GM19397 (cell line): Measurements from ENCODE around the gene TOR4A.
"Not testable (repeated sequence)": the region's sequence is repeated elsewhere in the genome, so short reads cannot be mapped to it uniquely, and the experiment has no call there.

ENCODE experiments used
- ATAC-seq: cut with Tn5 transposase; IDR thresholded peaks from one replicate; pipeline ENCODE4 v1.9.1; 2021; ENCODE audit warnings: mild to moderate bottlenecking, moderate library complexity; ENCODE audit not compliant: unreplicated experiment

TOR4A gene

GRCh38 chr9:137315581-137316011 lies 38.1 kb downstream of the TOR4A start:
- no peak for ATAC-seq

DNA sequence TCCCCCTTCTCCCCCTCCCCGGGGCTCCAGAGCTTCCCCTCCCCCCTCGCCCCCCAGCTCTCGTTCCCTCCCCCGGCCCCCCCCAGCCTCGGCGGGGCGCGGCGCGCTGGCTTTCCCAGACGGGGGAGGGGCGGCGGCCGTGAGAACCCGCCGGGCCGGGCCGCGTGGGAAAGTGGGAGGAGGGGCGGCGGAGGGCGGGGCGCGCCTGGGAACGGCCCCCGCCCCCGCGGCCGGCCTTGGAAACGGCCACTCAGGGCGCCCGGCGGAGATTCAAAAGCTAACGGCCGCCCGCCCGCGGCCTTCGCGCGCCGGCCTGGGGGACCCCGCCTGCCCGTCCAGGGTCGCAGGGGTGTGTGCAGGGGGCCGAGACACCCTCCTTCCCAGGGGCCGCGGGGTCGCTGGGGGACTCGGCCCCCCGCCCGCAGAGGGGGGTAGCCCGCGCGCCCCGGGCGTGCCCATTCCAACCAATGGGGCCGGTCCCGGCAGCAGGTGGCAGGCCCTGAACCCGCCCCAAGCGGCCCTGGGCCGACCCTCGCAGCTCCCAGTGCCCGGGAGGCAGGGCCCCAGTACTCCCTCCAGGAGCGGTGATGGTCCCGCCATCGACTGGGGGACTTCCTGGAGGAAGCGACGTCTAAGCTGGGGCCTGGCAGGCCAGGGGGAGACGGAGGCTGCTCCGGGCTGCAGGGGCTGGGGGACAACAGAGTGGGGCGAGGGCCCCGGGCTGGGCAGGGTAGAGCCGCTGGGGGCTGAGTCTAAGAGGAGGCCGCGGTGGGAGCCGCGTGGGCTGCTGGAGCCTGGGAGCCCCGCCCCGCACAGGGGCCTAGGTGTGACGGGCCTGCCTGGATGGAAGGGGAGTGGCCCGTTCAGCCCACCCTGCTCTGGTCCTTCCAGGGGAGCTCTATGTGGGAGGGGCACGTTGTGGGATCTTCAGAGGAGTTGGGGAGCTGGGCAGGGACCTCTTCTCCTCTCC lies 38.8 kb downstream of the TOR4A start:
- no peak for ATAC-seq

GRCh38 chr9:137317021-137317717 lies 39.6 kb downstream of the TOR4A start:
- no peak for ATAC-seq

DNA sequence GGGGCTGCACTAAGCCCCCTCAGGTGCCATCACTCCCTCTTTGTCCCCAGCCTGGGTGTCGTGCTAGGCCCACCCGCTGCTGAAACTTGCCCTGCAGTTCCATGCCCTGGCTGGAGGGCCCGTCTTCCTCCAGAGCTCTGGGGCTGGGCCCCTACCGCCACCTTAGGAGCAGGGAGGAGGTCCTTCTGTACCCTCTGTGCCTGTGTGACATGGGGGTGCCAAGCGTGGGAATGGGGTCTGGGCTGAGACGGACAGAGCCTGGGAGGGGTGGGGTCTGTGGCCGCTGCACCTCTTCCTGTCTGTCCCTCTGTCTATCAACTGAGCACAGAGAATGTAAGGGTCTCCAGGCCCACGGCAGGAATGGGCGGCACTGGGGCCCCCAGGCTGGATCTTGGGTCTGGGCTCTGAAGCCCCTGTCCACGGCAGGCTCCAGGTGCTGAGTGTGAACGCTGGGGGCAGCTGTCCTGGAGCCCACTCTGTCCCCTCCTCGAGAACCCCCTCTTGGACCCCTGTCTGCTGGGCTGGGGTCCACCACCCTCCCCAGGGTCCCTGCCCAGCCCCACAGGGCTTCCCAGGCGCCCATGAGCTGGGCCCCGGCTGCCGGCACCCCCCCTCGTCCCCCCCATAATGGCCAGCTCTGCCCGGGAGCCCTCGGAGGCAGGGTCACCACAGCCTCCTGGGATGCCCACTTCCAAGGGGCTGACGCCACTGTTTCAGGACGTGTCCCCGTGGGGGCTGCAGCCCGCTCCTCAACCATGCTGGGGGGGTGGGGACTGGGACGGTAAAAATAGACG lies 40.4 kb downstream of the TOR4A start:
- ATAC-seq: no peak

DNA sequence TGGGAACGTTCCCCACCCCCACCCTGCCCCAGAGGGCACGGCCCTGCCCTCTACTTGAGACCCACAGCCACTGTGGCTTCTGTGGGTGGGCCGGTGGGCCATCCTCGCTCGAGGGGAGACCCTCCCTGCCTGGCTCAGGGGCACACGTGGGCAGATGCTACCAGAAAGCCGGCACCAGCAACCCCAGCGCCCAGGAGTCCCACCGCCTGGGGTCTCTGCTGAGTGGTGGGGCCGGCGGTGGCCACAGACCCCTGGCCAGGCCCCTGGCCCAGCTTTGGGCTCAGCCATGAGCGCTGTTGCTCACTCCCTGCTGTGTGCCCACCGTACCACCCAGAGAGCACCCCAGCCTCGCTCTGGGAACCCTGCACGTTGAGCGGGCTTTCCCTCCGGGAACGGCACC lies 41.1 kb downstream of the TOR4A start:
- ATAC-seq: no peak

DNA sequence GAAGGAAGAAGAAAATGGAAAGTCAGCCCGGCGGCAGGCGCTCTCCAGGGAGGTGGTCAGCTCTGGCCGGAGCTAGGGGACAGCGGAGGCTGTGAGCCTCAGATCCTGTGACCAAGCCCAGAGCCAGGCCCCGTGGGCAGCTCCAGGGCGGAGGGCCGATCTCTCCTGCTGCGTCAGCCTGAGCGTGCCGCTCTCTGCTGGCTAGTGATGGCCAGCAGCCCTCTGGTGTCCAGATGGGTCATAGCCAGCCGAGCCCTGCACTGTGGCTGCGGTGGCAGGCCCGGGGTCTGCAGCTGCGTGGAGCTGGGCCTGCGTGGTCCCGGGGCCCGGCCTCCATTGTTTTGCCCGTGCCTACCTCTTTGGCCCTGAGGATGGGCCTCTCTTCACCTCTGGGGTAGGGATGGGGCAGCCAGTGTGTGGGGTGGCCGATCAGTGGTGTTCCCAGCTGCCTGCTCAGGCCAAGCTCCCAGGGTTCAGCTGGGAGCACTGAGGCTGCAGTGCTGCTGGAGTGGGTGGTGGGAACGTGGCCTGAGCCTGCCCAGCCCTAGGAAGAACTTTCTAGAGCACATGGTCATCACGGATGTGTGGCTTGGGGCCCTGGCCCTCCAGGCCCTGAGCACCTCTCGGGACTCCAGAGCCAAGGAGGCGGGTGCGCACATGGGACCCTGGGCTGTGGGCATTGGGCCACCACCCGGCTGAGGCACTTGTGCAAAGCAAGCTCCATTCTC lies 41.6 kb downstream of the TOR4A start:
- no peak for ATAC-seq

DNA sequence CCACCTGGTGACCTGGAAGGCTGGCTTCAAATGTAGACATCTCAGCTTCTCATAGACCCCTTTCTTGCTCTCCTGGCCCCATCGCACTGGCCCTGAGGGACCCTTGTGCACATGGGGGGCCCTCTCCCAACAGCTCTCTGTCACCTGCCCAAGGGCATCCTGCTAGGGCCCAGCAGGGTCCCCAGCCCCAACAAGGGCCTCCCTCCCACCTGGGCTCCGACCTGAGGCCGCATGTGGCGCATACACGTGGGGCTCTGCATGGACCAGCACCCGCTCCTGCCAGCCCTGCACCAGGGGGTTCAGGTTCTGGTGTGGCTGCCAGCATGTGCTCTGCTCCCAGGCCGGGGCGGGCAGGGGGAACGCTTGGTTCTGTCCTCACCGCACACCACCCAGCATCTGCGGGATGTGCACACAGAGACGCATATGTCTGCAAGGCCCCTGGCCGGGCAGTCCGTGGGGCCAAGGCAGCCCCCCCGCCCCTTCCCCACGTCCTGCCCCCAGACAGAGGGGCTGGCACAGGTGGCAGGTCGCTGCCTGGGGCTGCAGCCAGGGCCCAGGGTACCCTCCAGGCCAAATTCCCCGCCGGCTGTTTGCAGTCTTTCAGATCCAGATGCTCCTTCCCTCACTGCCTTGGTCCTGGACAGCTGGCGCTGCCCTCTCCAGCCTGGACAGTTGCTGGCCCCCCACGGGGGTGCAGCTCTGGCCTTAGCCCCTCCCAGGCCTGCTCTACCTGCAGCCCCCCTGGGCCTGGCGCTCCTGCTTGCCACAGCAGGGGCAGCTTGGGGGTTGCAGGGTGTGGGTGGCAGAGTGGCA lies 42.4 kb downstream of the TOR4A start:
- ATAC-seq: no peak

DNA sequence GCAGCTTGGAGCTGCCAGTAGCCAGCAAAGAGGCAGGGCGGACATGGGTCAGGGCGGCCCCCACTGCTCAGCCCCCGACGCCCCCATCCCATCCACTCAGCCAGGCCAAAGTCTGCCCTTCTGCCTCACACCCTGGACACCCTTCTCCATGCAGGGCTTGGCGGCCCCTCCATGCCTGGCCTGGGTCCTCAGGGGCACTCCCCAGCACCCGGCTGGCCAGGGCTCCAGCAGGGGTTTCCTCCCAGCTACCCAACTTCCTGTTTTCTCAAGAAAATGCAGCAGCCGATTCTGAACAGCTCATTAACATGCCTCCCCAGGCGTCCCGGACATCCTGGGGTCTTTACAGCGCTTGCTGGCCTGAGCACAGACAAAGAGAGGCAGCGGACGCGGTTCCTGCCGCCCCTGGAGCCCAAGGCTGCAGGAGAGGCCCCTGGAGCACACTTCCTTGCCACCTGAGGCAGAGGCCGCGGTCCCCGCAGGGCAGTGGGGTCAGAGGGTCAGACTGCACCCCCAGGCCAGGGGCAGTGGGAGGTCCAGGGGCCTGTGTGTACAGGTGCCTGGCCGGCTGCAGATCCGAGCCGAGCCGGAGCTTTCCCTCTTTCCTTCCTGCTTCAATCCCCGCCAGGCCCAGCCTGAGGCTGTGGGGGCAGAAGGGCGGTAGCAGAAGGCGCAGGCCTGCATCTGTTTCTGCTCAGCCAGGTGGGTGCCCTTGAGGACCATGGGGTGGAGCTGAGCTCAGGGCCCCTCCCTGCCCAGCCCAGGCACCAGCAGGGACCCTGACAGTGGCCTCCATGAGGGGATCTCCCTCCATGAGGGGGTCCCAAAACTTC lies 43.2 kb downstream of the TOR4A start:
- no peak for ATAC-seq

DNA sequence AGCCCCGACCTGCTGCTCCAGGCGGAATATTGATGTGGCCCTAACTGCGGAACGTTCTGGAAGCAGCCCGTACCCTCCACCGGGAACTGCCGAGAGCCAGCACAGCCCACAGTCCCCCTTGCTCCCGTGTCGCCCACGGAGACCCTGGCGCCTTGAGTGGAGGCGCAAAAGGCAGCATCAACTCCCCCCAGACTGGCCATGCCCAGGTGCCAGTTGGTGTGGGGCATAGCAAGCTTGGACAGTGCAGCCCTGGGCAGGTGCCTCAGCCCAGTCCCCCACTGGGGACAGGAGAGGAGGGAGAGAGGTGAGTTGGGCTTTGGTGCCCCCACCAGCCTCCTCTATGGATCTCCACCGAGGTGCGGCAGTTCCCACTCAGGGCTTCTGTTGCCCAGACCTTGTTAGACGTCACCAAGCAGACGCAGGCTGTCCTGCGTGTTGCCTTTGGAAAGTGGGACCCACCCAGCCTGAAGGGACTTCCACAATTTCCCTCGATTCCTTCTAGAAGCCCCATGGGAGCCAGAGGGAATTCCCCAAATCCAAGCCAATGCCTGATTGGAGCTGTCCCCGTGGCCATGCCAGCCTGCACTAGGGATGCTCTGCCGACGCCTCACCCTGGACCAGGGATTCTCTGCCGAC lies 44.3 kb downstream of the TOR4A start:
- no peak for ATAC-seq

- no peak for ATAC-seq
Observed at GRCh38 chr9:137323531-137324331, 46.2 kb downstream of the TOR4A start.

DNA sequence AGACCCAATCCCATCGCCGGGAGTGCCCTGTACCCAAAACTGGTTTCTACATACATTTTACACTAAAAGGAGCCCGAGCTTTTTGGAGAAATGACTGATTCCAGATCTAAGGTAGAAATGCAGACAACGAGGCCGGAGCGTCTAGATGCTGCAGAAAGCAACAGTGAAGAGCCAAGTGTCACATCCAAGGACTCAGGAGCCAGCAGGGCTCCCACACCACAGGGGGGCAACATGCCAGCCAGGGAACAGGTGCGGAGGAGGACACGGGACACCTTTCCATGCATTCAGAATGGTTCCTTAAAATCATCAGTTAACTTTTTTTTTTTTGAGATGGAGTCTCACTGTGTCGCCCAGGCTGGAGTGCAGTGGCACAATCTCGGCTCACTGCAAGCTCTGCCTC lies 47.6 kb downstream of the TOR4A start:
- ATAC-seq: no peak

GRCh38 chr9:137325799-137326198 lies 48.3 kb downstream of the TOR4A start:
- no peak for ATAC-seq

- no peak for ATAC-seq
Observed at GRCh38 chr9:137326445-137327065, 49.0 kb downstream of the TOR4A start.

DNA sequence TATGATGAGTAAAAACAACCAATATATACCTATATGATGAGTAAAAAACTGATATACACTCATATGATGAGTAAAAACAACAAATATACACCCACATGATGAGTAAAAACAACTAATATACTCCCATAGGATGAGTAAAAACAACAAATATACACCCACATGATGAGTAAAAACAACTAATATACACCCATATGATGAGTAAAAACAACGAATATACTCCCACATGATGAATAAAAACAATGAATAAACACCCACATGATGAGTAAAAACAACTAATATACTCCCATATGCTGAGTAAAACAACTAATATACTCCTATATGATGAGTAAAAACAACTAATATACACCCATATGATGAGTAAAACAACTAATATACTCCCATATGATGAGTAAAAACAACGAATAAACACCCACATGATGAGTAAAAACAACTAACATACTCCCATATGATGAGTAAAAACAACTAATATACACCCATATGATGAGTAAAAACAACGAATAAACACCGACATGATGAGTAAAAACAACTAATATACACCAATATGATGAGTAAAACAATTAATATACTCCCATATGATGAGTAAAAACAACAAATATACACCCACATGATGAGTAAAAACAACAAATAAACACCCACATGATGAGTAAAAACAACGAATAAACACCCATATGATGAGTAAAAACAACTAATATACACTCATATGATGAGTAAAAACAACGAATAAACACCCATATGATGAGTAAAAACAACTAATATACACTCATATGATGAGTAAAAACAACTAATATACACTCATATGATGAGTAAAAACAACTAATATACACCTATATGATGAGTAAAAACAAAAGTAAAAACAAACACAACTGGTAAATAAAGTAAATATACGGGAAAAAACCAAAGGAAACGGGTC lies 50.4 kb downstream of the TOR4A start:
- not testable (repeated sequence) for ATAC-seq

DNA sequence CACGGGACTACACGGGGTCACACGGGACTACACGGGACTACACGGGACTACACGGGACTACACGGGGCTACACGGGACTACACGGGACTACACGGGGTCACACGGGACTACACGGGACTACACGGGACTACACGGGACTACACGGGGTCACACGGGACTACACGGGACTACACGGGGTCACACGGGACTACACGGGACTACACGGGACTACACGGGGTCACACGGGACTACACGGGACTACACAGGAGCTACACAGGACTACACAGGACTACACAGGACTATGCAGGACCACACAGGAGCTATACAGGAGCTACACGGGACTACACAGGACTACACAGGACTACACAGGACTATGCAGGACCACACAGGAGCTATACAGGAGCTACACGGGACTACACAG lies 52.1 kb downstream of the TOR4A start:
- not testable (repeated sequence) for ATAC-seq

DNA sequence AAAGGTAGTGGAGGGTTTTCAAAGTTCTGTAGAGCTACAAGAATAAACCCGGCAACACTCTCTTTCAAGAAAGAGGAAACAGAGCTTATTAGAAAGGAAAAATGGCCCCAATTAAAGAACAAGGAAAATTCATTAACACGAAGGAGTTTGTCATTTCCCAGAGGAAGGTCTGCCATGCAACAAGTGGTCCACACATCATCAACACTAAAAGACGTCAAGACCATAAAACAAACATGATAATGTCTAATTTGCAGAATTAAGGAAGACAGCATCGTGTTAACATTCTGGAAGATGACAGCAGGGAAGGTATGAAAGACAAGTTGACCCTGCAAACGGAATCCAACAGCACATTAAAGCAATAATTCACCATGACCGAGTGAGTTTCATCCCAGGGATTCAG lies 53.2 kb downstream of the TOR4A start:
- ATAC-seq: no peak
